ENCODE data around the gene SH3GL2. TPM values are rescaled to one million over a fixed set of nuclear protein-coding genes. Genes with fewer than 3 reads are reported as not detected.

The SH3GL2 gene
- total RNA-seq, 4 donors from 2014 or later = 0.45 to 2.5 TPM; not detected in 2

- no peak for DNase-seq
- WGBS, 2 donors = 38 to 48% methylated on average over 2 of the region's 2 CpGs
- Histone ChIP-seq H3K36me3 (no peaks in the 10 kb centered on the region), H3K27ac (no peak overlapping the region), H3K27me3 (no peaks in the 10 kb centered on the region), H3K9me3 (no peaks in the 10 kb centered on the region), H3K4me1 (no peaks in the 10 kb centered on the region), H3K4me3 (replicated peaks in 1 of 3) (no peak overlapping the region)
- intact Hi-C loops (cut with DNase I) = no loop called here
- TF ChIP-seq POLR2A (IDR thresholded peaks at IDR 0.05) (no peak), CTCF (IDR thresholded peaks at IDR 0.05) (no peak)
Measured at GRCh38 chr9:17632994-17633393, 54.1 kb downstream of the SH3GL2 start.

GRCh38 chr9:17635115-17635890 is 56.4 kb downstream of the SH3GL2 start:
- Histone ChIP-seq H3K36me3 (no peaks in the 10 kb centered on the region), H3K9me3 (no peaks in the 10 kb centered on the region), H3K27me3 (no peaks in the 10 kb centered on the region), H3K4me1 (no peaks in the 10 kb centered on the region), H3K27ac (no peak overlapping the region), H3K4me3 (replicated peaks in 1 of 3) (no peak overlapping the region)
- DNase-seq = no peak
- TF ChIP-seq CTCF (IDR thresholded peaks at IDR 0.05) (no peak), POLR2A (IDR thresholded peaks at IDR 0.05) (no peak)
- WGBS, 2 donors = 62 to 81% methylated on average over 2 of the region's 2 CpGs
- intact Hi-C loops (cut with DNase I) = no loop called here

GRCh38 chr9:17636349-17636748 is 57.5 kb downstream of the SH3GL2 start:
- no peaks in the 10 kb centered on the region for H3K9me3 ChIP-seq
- no peaks in the 10 kb centered on the region for H3K36me3 ChIP-seq
- H3K4me1 ChIP-seq = no peaks in the 10 kb centered on the region
- WGBS, 2 donors = 63 to 69% methylated on average over 2 of the region's 2 CpGs
- TF ChIP-seq POLR2A (IDR thresholded peaks at IDR 0.05) (no peak), CTCF (IDR thresholded peaks at IDR 0.05) (no peak)
- no peaks in the 10 kb centered on the region for H3K27me3 ChIP-seq
- intact Hi-C loops (cut with DNase I) = no loop called here
- H3K4me3 ChIP-seq (replicated peaks in 1 of 3) = no peak overlapping the region
- DNase-seq = no peak
- no peak overlapping the region for H3K27ac ChIP-seq

GRCh38 chr9:17636821-17637220 is 58.0 kb downstream of the SH3GL2 start:
- no peak overlapping the region for H3K27ac ChIP-seq
- no peaks in the 10 kb centered on the region for H3K36me3 ChIP-seq
- no peaks in the 10 kb centered on the region for H3K4me1 ChIP-seq
- H3K9me3 ChIP-seq = no peaks in the 10 kb centered on the region
- TF ChIP-seq POLR2A (IDR thresholded peaks at IDR 0.05) = no peak
- no peak for TF ChIP-seq CTCF (IDR thresholded peaks at IDR 0.05)
- whole genome bisulfite sequencing, 2 donors = 91 to 93% methylated on average over 1 of the region's 1 CpG
- H3K4me3 ChIP-seq (replicated peaks in 1 of 3) = no peak overlapping the region
- DNase-seq = no peak
- intact Hi-C loops (cut with DNase I) = no loop called here
- no peaks in the 10 kb centered on the region for H3K27me3 ChIP-seq

- no peak overlapping the region for H3K4me3 ChIP-seq (replicated peaks in 1 of 3)
- TF ChIP-seq CTCF (IDR thresholded peaks at IDR 0.05) (no peak), POLR2A (IDR thresholded peaks at IDR 0.05) (no peak)
- no peaks in the 10 kb centered on the region for H3K4me1 ChIP-seq
- 73 to 75% methylated on average over 3 of the region's 3 CpGs for WGBS, 2 donors
- H3K36me3 ChIP-seq = no peaks in the 10 kb centered on the region
- intact Hi-C loops (cut with DNase I) = no loop called here
- H3K9me3 ChIP-seq = no peaks in the 10 kb centered on the region
- no peak for DNase-seq
- no peak overlapping the region for H3K27ac ChIP-seq
- H3K27me3 ChIP-seq = no peaks in the 10 kb centered on the region
Measured at GRCh38 chr9:17637229-17637628, 58.4 kb downstream of the SH3GL2 start.

Data from thyroid gland (tissue), 4 donors.